Panc1 (cell line): Measurements from ENCODE around the gene TPST2. TPM values are rescaled to one million over a fixed set of nuclear protein-coding genes. Genes with fewer than 3 reads are reported as not detected.

Experiments
- ATAC-seq: fragments of 200-7000 bp; cut with Tn5 transposase; 2 replicates; pipeline ENCODE4 v1.9.1; 2020; ENCODE audit warnings: mild to moderate bottlenecking, moderate library complexity
- BruUV-seq: library from RNA; stranded (reverse); fragments of 400-500 nt; replicated peaks from 2 replicates; lab custom pipeline; 2021; lab: Mats Ljungman, UMichigan
- CTCF ChIA-PET: fragments of 300-600 bp; sonication (Branson Sonifier 250); formaldehyde crosslinking; loops from one replicate; lab custom pipeline; 2022; ENCODE audit warnings: antibody characterized with exemption; lab: Charles Lee
- POLR2A ChIA-PET: fragments of 300-600 bp; sonication (Branson Sonifier 250); formaldehyde crosslinking; loops from one replicate; lab custom pipeline; 2022; ENCODE audit warnings: antibody characterized with exemption; lab: Charles Lee
- DNase-seq: peaks from one replicate; pipeline ENCODE4 v3.0.0-alpha.2; 2010; ENCODE audit warnings: low read depth, low spot score
- H3K27ac ChIP-seq: 2 replicates; pipeline ENCODE4 v1.5.1; 2011; ENCODE audit warnings: mild to moderate bottlenecking, low read length, inconsistent platforms
- H3K27me3 ChIP-seq: fragments of 200-500 bp; sonication (Bioruptor generic); 2 replicates; pipeline ENCODE4 v1.6.0; 2014; ENCODE audit warnings: low read length, inconsistent platforms; ENCODE audit not compliant: control insufficient read depth, insufficient read depth
- H3K36me3 ChIP-seq: fragments of 200-500 bp; sonication (Bioruptor generic); 2 replicates; pipeline ENCODE4 v1.5.1; 2014; ENCODE audit warnings: inconsistent platforms, mild to moderate bottlenecking, low read length, moderate library complexity; ENCODE audit not compliant: control insufficient read depth, insufficient read depth
- H3K4me1 ChIP-seq: 2 replicates; pipeline ENCODE4 v1.5.1; 2011; ENCODE audit warnings: inconsistent platforms, mild to moderate bottlenecking, low read length, moderate library complexity; ENCODE audit not compliant: control insufficient read depth, insufficient read depth
- H3K4me3 ChIP-seq, 2 experiments: 2 replicates each; pipeline ENCODE4 v1.5.1; 2011 to 2012; ENCODE audit warnings: low read depth in 2 of 2, low read length in 2 of 2, mild to moderate bottlenecking in 2 of 2, inconsistent platforms in 1 of 2, moderate library complexity in 1 of 2
- H3K9me3 ChIP-seq: fragments of 200-500 bp; sonication (Bioruptor generic); 2 replicates; pipeline ENCODE4 v1.5.1; 2014; ENCODE audit warnings: low read depth, mild to moderate bottlenecking, inconsistent platforms, low read length, moderate library complexity; ENCODE audit not compliant: control insufficient read depth, insufficient read depth
- POLR2AphosphoS5 ChIP-seq: IDR thresholded peaks from 2 replicates; pipeline ENCODE4 v1.6.1; 2012; ENCODE audit warnings: mild to moderate bottlenecking, low read depth, low read length, moderate library complexity
- SIN3A ChIP-seq: IDR thresholded peaks from 2 replicates; pipeline ENCODE4 v1.6.1; 2012; ENCODE audit warnings: low read depth, mild to moderate bottlenecking, low read length, moderate library complexity, borderline replicate concordance; ENCODE audit not compliant: insufficient read depth
- TCF7L2 ChIP-seq: IDR thresholded peaks from 2 replicates; pipeline ENCODE4 v1.6.1; 2011; ENCODE audit warnings: mild to moderate bottlenecking, low read depth, low read length, inconsistent platforms
- in situ Hi-C: cut with HindIII; loops from 2 replicates; pipeline ENCODE4 v1.10.0; 2016; ENCODE audit warnings: low sequenced_read_pairs, low pct_unique_long_range_greater_than_20kb
- intact Hi-C: fragments of 100-400 bp; cut with micrococcal nuclease; formaldehyde crosslinking; loops from one replicate; pipeline ENCODE4 v1.10.0; 2022; ENCODE audit not compliant: unreplicated experiment
- total RNA-seq: library from RNA; stranded (reverse); gene quantifications from one replicate; pipeline ENCODE4 v1.2.1, GENCODE V29; 2021; ENCODE audit not compliant: unreplicated experiment
- TF ChIP-seq, protein P1 (sequence below): fragments of 450-650 bp; IDR thresholded peaks from 2 replicates; pipeline ENCODE4 v1.5.1; 2017; ENCODE audit warnings: mild to moderate bottlenecking
- TF ChIP-seq, protein P2 (sequence below), 2 experiments: IDR thresholded peaks; 2 replicates each; pipeline ENCODE4 v1.6.1; 2011 to 2012; ENCODE audit warnings: low read depth in 2 of 2, control low read depth in 1 of 2, low read length in 1 of 2, mild to moderate bottlenecking in 1 of 2, moderate library complexity in 1 of 2; ENCODE audit not compliant: insufficient read depth in 1 of 2

Gene TPST2
- total RNA-seq, 1 experiment from 2014 or later = 7.1 TPM

DNA sequence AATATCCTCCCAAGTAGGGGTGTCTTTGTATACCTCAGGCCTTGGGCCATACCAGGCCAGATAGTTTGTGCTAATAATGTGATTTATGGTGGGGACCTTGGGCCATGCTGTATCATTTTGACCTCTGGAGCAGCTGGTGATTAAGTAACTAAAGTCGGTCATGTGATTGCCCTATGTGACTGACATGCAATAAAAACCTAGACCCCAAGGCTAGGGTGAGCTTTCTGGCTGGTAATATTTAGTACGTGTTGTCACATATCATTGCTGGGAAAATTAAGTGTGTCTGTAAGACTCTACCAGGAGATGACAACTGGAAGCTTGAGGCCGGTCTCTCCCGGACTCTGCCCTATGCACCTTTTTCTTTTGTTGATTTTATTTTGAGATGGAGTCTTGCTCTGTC, 65.1 kb downstream of the TPST2 start:
- Histone ChIP-seq H3K9me3 (no peaks in the 10 kb centered on the region), H3K27me3 (no peaks in the 10 kb centered on the region), H3K27ac (no peak overlapping the region), H3K4me1 (no peaks in the 10 kb centered on the region), H3K36me3 (no peaks in the 10 kb centered on the region), H3K4me3 (no peak overlapping the region)
- ATAC-seq (no peak), DNase-seq (no peak)
- ChIA-PET CTCF (no interaction called here), POLR2A (no interaction called here)
- no TSS peak for BruUV-seq
- intact Hi-C loops (no loop called here), in situ Hi-C loops (no loop called here)
- TF ChIP-seq POLR2AphosphoS5 = no peak
- TF ChIP-seq SIN3A = no peak
- TF ChIP-seq, protein P1, sequence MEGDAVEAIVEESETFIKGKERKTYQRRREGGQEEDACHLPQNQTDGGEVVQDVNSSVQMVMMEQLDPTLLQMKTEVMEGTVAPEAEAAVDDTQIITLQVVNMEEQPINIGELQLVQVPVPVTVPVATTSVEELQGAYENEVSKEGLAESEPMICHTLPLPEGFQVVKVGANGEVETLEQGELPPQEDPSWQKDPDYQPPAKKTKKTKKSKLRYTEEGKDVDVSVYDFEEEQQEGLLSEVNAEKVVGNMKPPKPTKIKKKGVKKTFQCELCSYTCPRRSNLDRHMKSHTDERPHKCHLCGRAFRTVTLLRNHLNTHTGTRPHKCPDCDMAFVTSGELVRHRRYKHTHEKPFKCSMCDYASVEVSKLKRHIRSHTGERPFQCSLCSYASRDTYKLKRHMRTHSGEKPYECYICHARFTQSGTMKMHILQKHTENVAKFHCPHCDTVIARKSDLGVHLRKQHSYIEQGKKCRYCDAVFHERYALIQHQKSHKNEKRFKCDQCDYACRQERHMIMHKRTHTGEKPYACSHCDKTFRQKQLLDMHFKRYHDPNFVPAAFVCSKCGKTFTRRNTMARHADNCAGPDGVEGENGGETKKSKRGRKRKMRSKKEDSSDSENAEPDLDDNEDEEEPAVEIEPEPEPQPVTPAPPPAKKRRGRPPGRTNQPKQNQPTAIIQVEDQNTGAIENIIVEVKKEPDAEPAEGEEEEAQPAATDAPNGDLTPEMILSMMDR = no peak
- TF ChIP-seq, protein P2, sequence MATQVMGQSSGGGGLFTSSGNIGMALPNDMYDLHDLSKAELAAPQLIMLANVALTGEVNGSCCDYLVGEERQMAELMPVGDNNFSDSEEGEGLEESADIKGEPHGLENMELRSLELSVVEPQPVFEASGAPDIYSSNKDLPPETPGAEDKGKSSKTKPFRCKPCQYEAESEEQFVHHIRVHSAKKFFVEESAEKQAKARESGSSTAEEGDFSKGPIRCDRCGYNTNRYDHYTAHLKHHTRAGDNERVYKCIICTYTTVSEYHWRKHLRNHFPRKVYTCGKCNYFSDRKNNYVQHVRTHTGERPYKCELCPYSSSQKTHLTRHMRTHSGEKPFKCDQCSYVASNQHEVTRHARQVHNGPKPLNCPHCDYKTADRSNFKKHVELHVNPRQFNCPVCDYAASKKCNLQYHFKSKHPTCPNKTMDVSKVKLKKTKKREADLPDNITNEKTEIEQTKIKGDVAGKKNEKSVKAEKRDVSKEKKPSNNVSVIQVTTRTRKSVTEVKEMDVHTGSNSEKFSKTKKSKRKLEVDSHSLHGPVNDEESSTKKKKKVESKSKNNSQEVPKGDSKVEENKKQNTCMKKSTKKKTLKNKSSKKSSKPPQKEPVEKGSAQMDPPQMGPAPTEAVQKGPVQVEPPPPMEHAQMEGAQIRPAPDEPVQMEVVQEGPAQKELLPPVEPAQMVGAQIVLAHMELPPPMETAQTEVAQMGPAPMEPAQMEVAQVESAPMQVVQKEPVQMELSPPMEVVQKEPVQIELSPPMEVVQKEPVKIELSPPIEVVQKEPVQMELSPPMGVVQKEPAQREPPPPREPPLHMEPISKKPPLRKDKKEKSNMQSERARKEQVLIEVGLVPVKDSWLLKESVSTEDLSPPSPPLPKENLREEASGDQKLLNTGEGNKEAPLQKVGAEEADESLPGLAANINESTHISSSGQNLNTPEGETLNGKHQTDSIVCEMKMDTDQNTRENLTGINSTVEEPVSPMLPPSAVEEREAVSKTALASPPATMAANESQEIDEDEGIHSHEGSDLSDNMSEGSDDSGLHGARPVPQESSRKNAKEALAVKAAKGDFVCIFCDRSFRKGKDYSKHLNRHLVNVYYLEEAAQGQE (IDR thresholded peaks at IDR 0.05; ENCODE audit: insufficient read depth in 1 of 2, low read depth in 2 of 2, low read length in 1 of 2) = no peak
- no peak for TF ChIP-seq TCF7L2

DNA sequence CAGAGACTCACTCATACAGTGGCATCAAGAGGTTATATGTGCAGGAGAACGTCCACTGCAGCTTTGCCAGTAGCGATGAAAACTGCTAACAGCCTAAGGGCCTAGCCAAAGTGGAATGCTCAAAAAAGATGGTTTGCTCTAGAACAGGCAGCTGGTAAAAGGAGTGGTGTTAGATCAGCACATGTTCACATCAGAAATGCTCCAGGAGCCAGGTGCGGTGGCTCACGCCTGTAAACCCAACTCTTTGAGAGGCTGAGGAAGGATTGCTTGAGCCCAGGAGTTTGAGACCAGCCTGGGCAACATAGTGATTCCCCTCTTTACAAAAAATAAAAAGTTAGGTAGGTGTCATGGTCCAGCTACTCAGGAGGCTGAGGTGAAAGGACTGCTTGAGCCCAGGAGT, 67.3 kb downstream of the TPST2 start:
- ATAC-seq (no peak), DNase-seq (no peak)
- H3K27me3 ChIP-seq = no peaks in the 10 kb centered on the region
- no peaks in the 10 kb centered on the region for H3K36me3 ChIP-seq
- TF ChIP-seq POLR2AphosphoS5 = no peak
- no peak for TF ChIP-seq SIN3A
- no peak for TF ChIP-seq TCF7L2
- TF ChIP-seq, protein P1 = no peak
- TF ChIP-seq, protein P2 (IDR thresholded peaks at IDR 0.05; ENCODE audit: insufficient read depth in 1 of 2, low read depth in 2 of 2, low read length in 1 of 2) = no peak
- no TSS peak for BruUV-seq
- in situ Hi-C loops (no loop called here), intact Hi-C loops (no loop called here)
- H3K27ac ChIP-seq = no peak overlapping the region
- H3K4me1 ChIP-seq = no peaks in the 10 kb centered on the region
- POLR2A ChIA-PET = no interaction called here
- CTCF ChIA-PET = no interaction called here
- no peak overlapping the region for H3K4me3 ChIP-seq
- H3K9me3 ChIP-seq = no peaks in the 10 kb centered on the region
